GM11168 (cell line): ENCODE results near the gene FOXA3.

Source experiments
- in situ Hi-C: fragments of 300-500 bp; cut with MboI; formaldehyde crosslinking; loops from one replicate; pipeline ENCODE4 v1.12.0; 2022; ENCODE audit warnings: low sequenced_read_pairs; ENCODE audit not compliant: unreplicated experiment

The FOXA3 gene

GRCh38 chr19:45872095-45872919 is 8.2 kb downstream of the FOXA3 start:
- in situ Hi-C loops, result no loop called here

GRCh38 chr19:45873219-45873772 is 9.2 kb downstream of the FOXA3 start:
- in situ Hi-C loops, result no loop called here

- in situ Hi-C loops, result no loop called here
Measured at GRCh38 chr19:45874620-45874966, 10.5 kb downstream of the FOXA3 start.

- in situ Hi-C loops, result no loop called here
Measured at GRCh38 chr19:45876161-45876410, 12.0 kb downstream of the FOXA3 start.

GRCh38 chr19:45876411-45877197 is 12.5 kb downstream of the FOXA3 start:
- in situ Hi-C loops, result no loop called here

- in situ Hi-C loops, result no loop called here
Measured at GRCh38 chr19:45878043-45878794, 14.1 kb downstream of the FOXA3 start.

- in situ Hi-C loops, result no loop called here
Measured at GRCh38 chr19:45879055-45879454, 14.9 kb downstream of the FOXA3 start.

GRCh38 chr19:45879971-45880370 is 15.8 kb downstream of the FOXA3 start:
- in situ Hi-C loops, result no loop called here

GRCh38 chr19:45881082-45881908 is 17.2 kb downstream of the FOXA3 start:
- in situ Hi-C loops, result no loop called here

- in situ Hi-C loops, result no loop called here
Measured at GRCh38 chr19:45881909-45882528, 17.9 kb downstream of the FOXA3 start.

GRCh38 chr19:45882652-45883585 is 18.8 kb downstream of the FOXA3 start:
- in situ Hi-C loops, result no loop called here

- in situ Hi-C loops, result no loop called here
Measured at GRCh38 chr19:45883586-45883880, 19.4 kb downstream of the FOXA3 start.

GRCh38 chr19:45883881-45884681 is 20.0 kb downstream of the FOXA3 start:
- in situ Hi-C loops, result no loop called here

- in situ Hi-C loops, result no loop called here
Measured at GRCh38 chr19:45884682-45885555, 20.8 kb downstream of the FOXA3 start.

GRCh38 chr19:45885556-45886426 is 21.7 kb downstream of the FOXA3 start, which contains the start of gene IRF2BP1:
IRF2BP1 (minus strand) TSS chr19:45886141; CDS start chr19:45885774, 367 bp downstream.
- in situ Hi-C loops, result no loop called here
